Tibial nerve (tissue), 3 donors: ENCODE data around the gene TMCO2.

ENCODE experiments used
- EP300 ChIP-seq, 2 donors: sonication (generic); formaldehyde crosslinking; IDR thresholded peaks; one replicate each; pipeline ENCODE4 v1.6.1; 2017; ENCODE audit warnings: antibody characterized with exemption in 2 of 2, mild to moderate bottlenecking in 1 of 2
- POLR2A ChIP-seq, 2 donors: fragments of 450-650 bp; IDR thresholded peaks; one replicate each; pipeline ENCODE4 v1.6.1; 2017; ENCODE audit warnings: antibody characterized with exemption in 2 of 2, mild to moderate bottlenecking in 2 of 2, moderate library complexity in 2 of 2

DNA sequence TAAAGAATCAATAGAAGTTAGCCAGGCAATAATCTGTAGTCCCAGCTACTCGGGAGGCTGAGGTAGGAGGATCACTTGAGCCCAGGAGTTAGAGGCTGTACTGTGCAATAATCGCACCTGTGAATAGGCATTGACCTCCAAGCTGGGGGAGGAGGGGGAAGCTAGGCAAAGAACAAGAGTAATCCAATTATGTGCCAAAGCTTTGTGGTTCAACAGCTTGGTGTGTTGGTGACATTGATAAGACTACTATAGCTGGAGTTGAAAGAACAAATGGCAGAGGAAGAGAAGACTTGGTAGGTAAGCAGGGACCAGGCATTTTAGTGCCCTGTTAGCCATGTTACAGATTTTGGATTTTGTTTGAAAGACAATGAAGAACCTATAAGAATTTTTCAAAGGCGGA, 2.1 kb upstream of the TMCO2 start:
- TF ChIP-seq POLR2A (IDR thresholded peaks at IDR 0.05), result no peak
- no peak for TF ChIP-seq EP300 (IDR thresholded peaks at IDR 0.05)
